ENCODE data around the gene SH2D4B. TPM values are rescaled to one million over a fixed set of nuclear protein-coding genes. Genes with fewer than 3 reads are reported as not detected.

SH2D4B gene
- polyA plus RNA-seq, 1 donor = 0.10 TPM

- no peak for DNase-seq
These were observed 109.6 kb downstream of the SH2D4B start for GRCh38 chr10:80647173-80647833.

- no peak for DNase-seq
These were observed 110.4 kb downstream of the SH2D4B start for GRCh38 chr10:80648106-80648505.

- DNase-seq = no peak
These were observed 111.5 kb downstream of the SH2D4B start for GRCh38 chr10:80649183-80649582.

- DNase-seq = no peak
These were observed 118.2 kb downstream of the SH2D4B start for GRCh38 chr10:80655898-80656297.

GRCh38 chr10:80658068-80658467 lies 120.4 kb downstream of the SH2D4B start:
- no peak for DNase-seq

- no peak for DNase-seq
These were observed 121.6 kb downstream of the SH2D4B start for GRCh38 chr10:80659289-80659688.

- no peak for DNase-seq
These were observed 122.6 kb downstream of the SH2D4B start for GRCh38 chr10:80660266-80660665.

- DNase-seq = peak; percentile 13
These were observed 123.0 kb downstream of the SH2D4B start for GRCh38 chr10:80660736-80661135.

GRCh38 chr10:80661526-80661925 lies 123.8 kb downstream of the SH2D4B start:
- DNase-seq = no peak

- DNase-seq = peak; percentile 81
These were observed 124.9 kb downstream of the SH2D4B start for GRCh38 chr10:80662429-80663261.

- DNase-seq = peak; percentile 54
These were observed 126.5 kb downstream of the SH2D4B start for GRCh38 chr10:80664071-80664680.

- DNase-seq = no peak
These were observed 131.8 kb downstream of the SH2D4B start for GRCh38 chr10:80669485-80669884.

GRCh38 chr10:80670774-80671173 lies 133.1 kb downstream of the SH2D4B start:
- no peak for DNase-seq

GRCh38 chr10:80671847-80672246 lies 134.1 kb downstream of the SH2D4B start:
- no peak for DNase-seq

GRCh38 chr10:80672613-80673012 lies 134.9 kb downstream of the SH2D4B start:
- DNase-seq = no peak

- DNase-seq = no peak
These were observed 137.1 kb downstream of the SH2D4B start for GRCh38 chr10:80674809-80675208.

GRCh38 chr10:80681142-80681541 lies 143.4 kb downstream of the SH2D4B start:
- DNase-seq = no peak

GRCh38 chr10:80684259-80684658 lies 146.6 kb downstream of the SH2D4B start:
- DNase-seq = peak; percentile 12

GRCh38 chr10:80685355-80685754 lies 147.7 kb downstream of the SH2D4B start:
- DNase-seq = no peak

- DNase-seq = no peak
These were observed 149.2 kb downstream of the SH2D4B start for GRCh38 chr10:80686734-80687475.

GRCh38 chr10:80687476-80687789 lies 149.7 kb downstream of the SH2D4B start:
- no peak for DNase-seq

- no peak for DNase-seq
These were observed 152.7 kb downstream of the SH2D4B start for GRCh38 chr10:80690434-80690833.

- DNase-seq = no peak
These were observed 153.7 kb downstream of the SH2D4B start for GRCh38 chr10:80691441-80691840.

All from hindlimb muscle (tissue), 1 donor.